OCI-LY7 (cell line): ENCODE data around the gene AMPD1. TPM values are rescaled to one million over a fixed set of nuclear protein-coding genes. Genes with fewer than 3 reads are reported as not detected.
A peak's percentile ranks its signal among the peaks of the same experiment; 100 is the strongest.

ENCODE experiments used
- BruUV-seq: library from RNA; stranded (reverse); fragments of 400-500 nt; replicated peaks from 2 replicates; lab custom pipeline; 2021; lab: Mats Ljungman, UMichigan
- CTCF ChIA-PET: fragments of 300-600 bp; sonication (Branson Sonifier 250); formaldehyde crosslinking; loops from one replicate; lab custom pipeline; 2022; ENCODE audit warnings: antibody characterized with exemption; ENCODE audit not compliant: unreplicated experiment; lab: Charles Lee
- POLR2A ChIA-PET: fragments of 300-600 bp; sonication (Branson Sonifier 250); formaldehyde crosslinking; loops from one replicate; lab custom pipeline; 2022; ENCODE audit warnings: antibody characterized with exemption; lab: Charles Lee
- DNase-seq: peaks from one replicate; pipeline ENCODE4 v3.0.0-alpha.2; 2015; ENCODE audit warnings: low spot score
- H2AFZ ChIP-seq: fragments of 200-600 bp; sonication (generic), shearing (Covaris generic); 2 replicates; pipeline ENCODE4 v1.6.1; 2014; ENCODE audit warnings: mild to moderate bottlenecking, antibody characterized with exemption, low read length, moderate library complexity
- H3K27ac ChIP-seq: fragments of 200-600 bp; sonication (generic); 2 replicates; pipeline ENCODE4 v1.5.1; 2014; ENCODE audit warnings: mixed run types, low read depth, mild to moderate bottlenecking, moderate library complexity, low read length, inconsistent platforms; ENCODE audit not compliant: poor library complexity, severe bottlenecking
- H3K36me3 ChIP-seq: fragments of 200-600 bp; sonication (generic); 2 replicates; pipeline ENCODE4 v1.6.1; 2014; ENCODE audit warnings: mild to moderate bottlenecking, antibody characterized with exemption, low read length, moderate library complexity, mixed read lengths; ENCODE audit not compliant: insufficient read depth
- H3K4me1 ChIP-seq: fragments of 200-600 bp; sonication (generic); 2 replicates; pipeline ENCODE4 v1.5.1; 2014; ENCODE audit warnings: mild to moderate bottlenecking, low read length; ENCODE audit not compliant: insufficient read depth, poor library complexity, severe bottlenecking
- H3K4me2 ChIP-seq: fragments of 200-600 bp; sonication (generic); 2 replicates; pipeline ENCODE4 v1.6.1; 2014; ENCODE audit warnings: mild to moderate bottlenecking, low read length
- H3K4me3 ChIP-seq: fragments of 200-600 bp; sonication (generic); 2 replicates; pipeline ENCODE4 v1.5.1; 2014; ENCODE audit warnings: mild to moderate bottlenecking, low read depth, low read length; ENCODE audit not compliant: poor library complexity, severe bottlenecking
- H3K79me2 ChIP-seq: fragments of 200-600 bp; sonication (generic); 2 replicates; pipeline ENCODE4 v1.6.1; 2016; ENCODE audit warnings: low read depth, mild to moderate bottlenecking, low read length, moderate library complexity, mixed read lengths; ENCODE audit not compliant: insufficient read depth
- H3K9me2 ChIP-seq: fragments of 200-600 bp; sonication (generic); 2 replicates; pipeline ENCODE4 v1.6.1; 2016; ENCODE audit warnings: mild to moderate bottlenecking, low read length, mixed read lengths; ENCODE audit not compliant: insufficient read depth
- H3K9me3 ChIP-seq: fragments of 200-600 bp; sonication (generic); 2 replicates; pipeline ENCODE4 v1.6.1; 2014; ENCODE audit warnings: mild to moderate bottlenecking, mixed run types, low read length, mixed read lengths
- H4K20me1 ChIP-seq: fragments of 200-600 bp; sonication (generic); 2 replicates; pipeline ENCODE4 v1.6.1; 2014; ENCODE audit warnings: mild to moderate bottlenecking, antibody characterized with exemption, low read length, moderate library complexity, mixed read lengths; ENCODE audit not compliant: insufficient read depth
- CTCF ChIP-seq: fragments of 200-600 bp; sonication (generic); conservative IDR thresholded peaks from 2 replicates; pipeline ENCODE4 v1.5.1; 2014; ENCODE audit warnings: mild to moderate bottlenecking, antibody characterized with exemption, low read length, moderate library complexity, mixed read lengths
- EZH2phosphoT487 ChIP-seq: fragments of 200-600 bp; sonication (generic); IDR thresholded peaks from 2 replicates; pipeline ENCODE4 v1.6.1; 2018; ENCODE audit warnings: low read depth, borderline replicate concordance, mild to moderate bottlenecking, mixed run types, antibody characterized with exemption, low read length, moderate library complexity, mixed read lengths
- intact Hi-C: fragments of 100-400 bp; cut with micrococcal nuclease; formaldehyde crosslinking; loops from one replicate; pipeline ENCODE4 v1.10.0; 2022; ENCODE audit not compliant: unreplicated experiment
- total RNA-seq, 2 experiments: library from RNA; depleted of rRNA in 1 of 2; stranded (reverse); fragments of >200 nt in 1 of 2; shearing (Covaris generic) in 1 of 2; gene quantifications; 2 replicates each; pipeline ENCODE4 v1.2.3, GENCODE V29; 2014 to 2022

The AMPD1 gene
- total RNA-seq, 2 experiments from 2014 or later = not detected

- H3K4me3 ChIP-seq = peak within 1 kb of the TSS; percentile 87
- peak within 1 kb of the TSS; percentile 54 for H3K27ac ChIP-seq
- H3K4me2 ChIP-seq = peak within 1 kb of the TSS; percentile 93
- peaks cover 94% of the 10 kb centered on the region for H3K36me3 ChIP-seq
- peaks cover 16% of the 10 kb centered on the region for H3K4me1 ChIP-seq
- peaks cover 31% of the 10 kb centered on the region for H3K79me2 ChIP-seq
- DNase-seq = peak; percentile 94
- H2AFZ ChIP-seq = peak within 1 kb of the TSS; percentile 68
- H3K9me2 ChIP-seq = no peaks in the 10 kb centered on the region
- intact Hi-C loops = loop anchor here (2.0 to 10.0 kb wide), 3 partner anchors 36 to 142 kb away; partner anchors contain the start of gene SIKE1
- no peaks in the 10 kb centered on the region for H3K9me3 ChIP-seq
- no TSS peak for BruUV-seq
- no peaks in the 10 kb centered on the region for H4K20me1 ChIP-seq
- ChIA-PET CTCF (interaction anchor here (0.8 kb wide), 1 partner anchor 370 kb away, joined by 3 read pairs; no protein-coding TSS in a partner anchor), POLR2A (interaction anchor here (0.8 to 2.8 kb wide), 10 partner anchors 10 to 370 kb away, joined by 3 to 16 read pairs (median 4); partner anchors contain the start of gene CSDE1)
- TF ChIP-seq EZH2phosphoT487 (no peak), CTCF (no peak)
These were observed 21.2 kb upstream of the AMPD1 start, which contains the start of gene NRAS for GRCh38 chr1:114716304-114717170. TSS of gene NRAS (minus strand) at chr1:114716771. CDS start at chr1:114716160, 611 bp downstream.

GRCh38 chr1:114715952-114716303, 20.6 kb upstream of the AMPD1 start:
- Histone ChIP-seq H3K27ac (peak overlapping the region; percentile 54), H3K9me3 (no peaks in the 10 kb centered on the region), H3K4me3 (peak overlapping the region; percentile 87), H3K79me2 (peaks cover 31% of the 10 kb centered on the region), H3K36me3 (peaks cover 94% of the 10 kb centered on the region), H3K4me1 (peaks cover 16% of the 10 kb centered on the region), H3K4me2 (peak overlapping the region; percentile 93), H2AFZ (peak overlapping the region; percentile 68; the same call in 1 of the 2 replicates), H4K20me1 (no peaks in the 10 kb centered on the region), H3K9me2 (no peaks in the 10 kb centered on the region)
- ChIA-PET POLR2A (interaction anchor here (0.8 to 2.8 kb wide), 12 partner anchors 10 to 369 kb away, joined by 3 to 16 read pairs (median 5); partner anchors contain the start of gene CSDE1), CTCF (interaction anchor here (0.8 kb wide), 1 partner anchor 369 kb away, joined by 3 read pairs; no protein-coding TSS in a partner anchor)
- TF ChIP-seq EZH2phosphoT487 = no peak
- no peak for TF ChIP-seq CTCF
- DNase-seq = no peak
- BruUV-seq = no TSS peak
- intact Hi-C loops = loop anchor here (2.0 to 10.0 kb wide), 3 partner anchors 36 to 141 kb away; partner anchors contain the start of gene SIKE1
